Measurements from ENCODE around the gene C19orf25. TPM values are rescaled to one million over a fixed set of nuclear protein-coding genes. Genes with fewer than 3 reads are reported as not detected.

The C19orf25 gene
- total and polyA plus RNA-seq, 2 of the 13 experiments (the other 11 are each of a cell fraction or from before 2014, with no cell fraction given), result 14.2 to 32.4 TPM

- H4K20me1 ChIP-seq (ENCODE audit: insufficient read depth, low read length), result no peaks in the 10 kb centered on the region
- DNase-seq (ENCODE audit: low spot score) (peak; percentile 40), FAIRE-seq (no peak), ATAC-seq (peak; percentile 65)
- no peaks in the 10 kb centered on the region for H3K9me3 ChIP-seq (ENCODE audit: low read length)
- H3K9ac ChIP-seq (ENCODE audit: insufficient read depth, low read depth, low read length), result peak within 1 kb of the TSS; percentile 43
- CTCF ChIA-PET (ENCODE audit: low intra/inter-chr PET ratio, low total read pairs), result interaction anchor here (1.3 to 2.1 kb wide), 3 partner anchors 10 to 75 kb away, joined by 4 to 8 read pairs (median 5); partner anchors contain the start of gene RPS15
- no peak within 1 kb of the TSS for H3K27ac ChIP-seq (ENCODE audit: extremely low read length, insufficient read depth, low read length)
- H3K36me3 ChIP-seq (replicated peaks in 1 of 2; ENCODE audit: control insufficient read depth in 1 of 2, insufficient read depth in 2 of 2, low read length in 2 of 2), result no peaks in the 10 kb centered on the region
- POLR2A ChIA-PET, result no interaction called here
- no peak within 1 kb of the TSS for H2AFZ ChIP-seq (ENCODE audit: low read length)
- H3K79me2 ChIP-seq (ENCODE audit: insufficient read depth, low read length), result no peaks in the 10 kb centered on the region
- in situ Hi-C loops (cut with HindIII; ENCODE audit: extremely low pct_ligation_motif_present, low pct_unique_long_range_greater_than_20kb), result loop anchor here (5.0 kb wide), 1 partner anchor 56 kb away; no protein-coding TSS in a partner anchor
- peak within 1 kb of the TSS; percentile 50 to 73 (median 71); a peak in 5 of 6 replicates for H3K4me3 ChIP-seq (replicated peaks in 1 of 3; ENCODE audit: insufficient read depth in 1 of 3, low read depth in 2 of 3, low read length in 3 of 3)
- WGBS (ENCODE audit: low lambda C conversion rate), result 16% methylated on average over 4 of the region's 78 CpGs
- H3K4me2 ChIP-seq (ENCODE audit: low read depth, low read length), result peak within 1 kb of the TSS; percentile 75
- peaks cover 34% of the 10 kb centered on the region for H3K4me1 ChIP-seq (ENCODE audit: insufficient read depth, low read length)
- BruUV-seq (replicated peaks), result no TSS peak
- intact Hi-C loops (cut with micrococcal nuclease; ENCODE audit: unreplicated experiment), result no loop called here
- peaks cover 0 to 9% of the 10 kb centered on the region in 2 experiments; a peak in 2 of 5 replicates for H3K27me3 ChIP-seq (ENCODE audit: control insufficient read depth in 1 of 2, insufficient read depth in 2 of 2, low read length in 2 of 2)
- TF ChIP-seq ZNF839 (CRISPR knock-in tag; IDR thresholded peaks at IDR 0.05; ENCODE audit: borderline replicate concordance) (no peak), KMT2B (CRISPR knock-in tag; IDR thresholded peaks at IDR 0.05) (no peak), ZBTB43 (CRISPR knock-in tag; conservative IDR thresholded peaks at IDR 0.05) (no peak), ATAD3A (CRISPR knock-in tag; IDR thresholded peaks at IDR 0.05) (no peak), ZFP36L1 (CRISPR knock-in tag; IDR thresholded peaks at IDR 0.05) (no peak), ZNF563 (CRISPR knock-in tag; IDR thresholded peaks at IDR 0.05) (no peak), LBX2 (CRISPR knock-in tag; IDR thresholded peaks at IDR 0.05; ENCODE audit: borderline replicate concordance) (peak; percentile 55; the same call in 1 of the 2 replicates), RAD51 (IDR thresholded peaks at IDR 0.05; ENCODE audit: borderline replicate concordance) (no peak), ZNF557 (CRISPR knock-in tag; IDR thresholded peaks at IDR 0.05) (no peak), KDM5A (IDR thresholded peaks at IDR 0.05; ENCODE audit: borderline replicate concordance, low read length) (no peak), NR3C1 (CRISPR knock-in tag; IDR thresholded peaks at IDR 0.05) (no peak)
- TF ChIP-seq, protein P1, sequence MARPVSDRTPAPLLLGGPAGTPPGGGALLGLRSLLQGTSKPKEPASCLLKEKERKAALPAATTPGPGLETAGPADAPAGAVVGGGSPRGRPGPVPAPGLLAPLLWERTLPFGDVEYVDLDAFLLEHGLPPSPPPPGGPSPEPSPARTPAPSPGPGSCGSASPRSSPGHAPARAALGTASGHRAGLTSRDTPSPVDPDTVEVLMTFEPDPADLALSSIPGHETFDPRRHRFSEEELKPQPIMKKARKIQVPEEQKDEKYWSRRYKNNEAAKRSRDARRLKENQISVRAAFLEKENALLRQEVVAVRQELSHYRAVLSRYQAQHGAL (CRISPR knock-in tag; IDR thresholded peaks at IDR 0.05; ENCODE audit: not compliant biosample characterization), result no peak
- TF ChIP-seq, protein P2, sequence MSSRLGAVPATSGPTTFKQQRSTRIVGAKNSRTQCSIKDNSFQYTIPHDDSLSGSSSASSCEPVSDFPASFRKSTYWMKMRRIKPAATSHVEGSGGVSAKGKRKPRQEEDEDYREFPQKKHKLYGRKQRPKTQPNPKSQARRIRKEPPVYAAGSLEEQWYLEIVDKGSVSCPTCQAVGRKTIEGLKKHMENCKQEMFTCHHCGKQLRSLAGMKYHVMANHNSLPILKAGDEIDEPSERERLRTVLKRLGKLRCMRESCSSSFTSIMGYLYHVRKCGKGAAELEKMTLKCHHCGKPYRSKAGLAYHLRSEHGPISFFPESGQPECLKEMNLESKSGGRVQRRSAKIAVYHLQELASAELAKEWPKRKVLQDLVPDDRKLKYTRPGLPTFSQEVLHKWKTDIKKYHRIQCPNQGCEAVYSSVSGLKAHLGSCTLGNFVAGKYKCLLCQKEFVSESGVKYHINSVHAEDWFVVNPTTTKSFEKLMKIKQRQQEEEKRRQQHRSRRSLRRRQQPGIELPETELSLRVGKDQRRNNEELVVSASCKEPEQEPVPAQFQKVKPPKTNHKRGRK (CRISPR knock-in tag; IDR thresholded peaks at IDR 0.05), result no peak
- TF ChIP-seq, protein P3, sequence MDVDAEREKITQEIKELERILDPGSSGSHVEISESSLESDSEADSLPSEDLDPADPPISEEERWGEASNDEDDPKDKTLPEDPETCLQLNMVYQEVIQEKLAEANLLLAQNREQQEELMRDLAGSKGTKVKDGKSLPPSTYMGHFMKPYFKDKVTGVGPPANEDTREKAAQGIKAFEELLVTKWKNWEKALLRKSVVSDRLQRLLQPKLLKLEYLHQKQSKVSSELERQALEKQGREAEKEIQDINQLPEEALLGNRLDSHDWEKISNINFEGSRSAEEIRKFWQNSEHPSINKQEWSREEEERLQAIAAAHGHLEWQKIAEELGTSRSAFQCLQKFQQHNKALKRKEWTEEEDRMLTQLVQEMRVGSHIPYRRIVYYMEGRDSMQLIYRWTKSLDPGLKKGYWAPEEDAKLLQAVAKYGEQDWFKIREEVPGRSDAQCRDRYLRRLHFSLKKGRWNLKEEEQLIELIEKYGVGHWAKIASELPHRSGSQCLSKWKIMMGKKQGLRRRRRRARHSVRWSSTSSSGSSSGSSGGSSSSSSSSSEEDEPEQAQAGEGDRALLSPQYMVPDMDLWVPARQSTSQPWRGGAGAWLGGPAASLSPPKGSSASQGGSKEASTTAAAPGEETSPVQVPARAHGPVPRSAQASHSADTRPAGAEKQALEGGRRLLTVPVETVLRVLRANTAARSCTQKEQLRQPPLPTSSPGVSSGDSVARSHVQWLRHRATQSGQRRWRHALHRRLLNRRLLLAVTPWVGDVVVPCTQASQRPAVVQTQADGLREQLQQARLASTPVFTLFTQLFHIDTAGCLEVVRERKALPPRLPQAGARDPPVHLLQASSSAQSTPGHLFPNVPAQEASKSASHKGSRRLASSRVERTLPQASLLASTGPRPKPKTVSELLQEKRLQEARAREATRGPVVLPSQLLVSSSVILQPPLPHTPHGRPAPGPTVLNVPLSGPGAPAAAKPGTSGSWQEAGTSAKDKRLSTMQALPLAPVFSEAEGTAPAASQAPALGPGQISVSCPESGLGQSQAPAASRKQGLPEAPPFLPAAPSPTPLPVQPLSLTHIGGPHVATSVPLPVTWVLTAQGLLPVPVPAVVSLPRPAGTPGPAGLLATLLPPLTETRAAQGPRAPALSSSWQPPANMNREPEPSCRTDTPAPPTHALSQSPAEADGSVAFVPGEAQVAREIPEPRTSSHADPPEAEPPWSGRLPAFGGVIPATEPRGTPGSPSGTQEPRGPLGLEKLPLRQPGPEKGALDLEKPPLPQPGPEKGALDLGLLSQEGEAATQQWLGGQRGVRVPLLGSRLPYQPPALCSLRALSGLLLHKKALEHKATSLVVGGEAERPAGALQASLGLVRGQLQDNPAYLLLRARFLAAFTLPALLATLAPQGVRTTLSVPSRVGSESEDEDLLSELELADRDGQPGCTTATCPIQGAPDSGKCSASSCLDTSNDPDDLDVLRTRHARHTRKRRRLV (CRISPR knock-in tag; IDR thresholded peaks at IDR 0.05), result no peak
Observed at GRCh38 chr19:1512671-1513498, 33.9 kb upstream of the C19orf25 start, which contains the start of gene ADAMTSL5. TSS of gene ADAMTSL5 (minus strand) at chr19:1513019. CDS start at chr19:1510943, 2,076 bp downstream.
